ENCODE measurements around the gene TMEM242. TPM values are rescaled to one million over a fixed set of nuclear protein-coding genes. Genes with fewer than 3 reads are reported as not detected.
A peak's percentile ranks its signal among the peaks of the same experiment; 100 is the strongest.

TMEM242 gene
- total RNA-seq, 6 experiments from 2014 or later: 4.4 to 8.8 (median 7.3) TPM

GRCh38 chr6:157305670-157306653, 17.4 kb downstream of the TMEM242 start:
- no peak overlapping the region for H3K4me3 ChIP-seq

GRCh38 chr6:157304899-157305663, 18.2 kb downstream of the TMEM242 start:
- no peaks in the 10 kb centered on the region for H3K9me3 ChIP-seq
- no peaks in the 10 kb centered on the region for H3K36me3 ChIP-seq
- no peak for TF ChIP-seq POLR2A (IDR thresholded peaks at IDR 0.05)
- no peak for TF ChIP-seq CTCF (IDR thresholded peaks at IDR 0.05)
- H3K4me1 ChIP-seq: peaks cover 0 to 38% (median 12%) of the 10 kb centered on the region in 4 donors
- DNase-seq (peak; percentile 57 to 82 (median 77)), ATAC-seq (peak; percentile 85 to 96 (median 93))
- H3K27ac ChIP-seq: peak overlapping the region; percentile 16 to 76 (median 58)
- H3K27me3 ChIP-seq: no peaks in the 10 kb centered on the region
- H3K4me3 ChIP-seq: peak overlapping the region in 1 of 3 donors; percentile 28
- intact Hi-C loops (cut with DNase I): no loop called here
- WGBS (ENCODE audit: insufficient coverage, low coverage, low lambda C conversion rate, missing lambda C conversion rate): 21% methylated on average over 12 of the region's 12 CpGs

More at GRCh38 chr6:157305670-157306653, 17.4 kb downstream of the TMEM242 start:
- Histone ChIP-seq H3K4me1 (peaks cover 0 to 38% (median 12%) of the 10 kb centered on the region in 4 donors), H3K9me3 (no peaks in the 10 kb centered on the region), H3K27me3 (no peaks in the 10 kb centered on the region), H3K36me3 (no peaks in the 10 kb centered on the region), H3K27ac (peak overlapping the region; percentile 16 to 76 (median 27))
- intact Hi-C loops (cut with DNase I): no loop called here
- 68% methylated on average over 8 of the region's 9 CpGs for WGBS (ENCODE audit: insufficient coverage, low coverage, low lambda C conversion rate, missing lambda C conversion rate)
- ATAC-seq: peak in 3 of 4 donors; percentile 3 to 9 (median 6)
- no peak for TF ChIP-seq POLR2A (IDR thresholded peaks at IDR 0.05)
- no peak for TF ChIP-seq CTCF (IDR thresholded peaks at IDR 0.05)
- no peak for DNase-seq

GRCh38 chr6:157302736-157303135, 20.6 kb downstream of the TMEM242 start:
- TF ChIP-seq POLR2A (IDR thresholded peaks at IDR 0.05) (no peak), CTCF (IDR thresholded peaks at IDR 0.05) (no peak)
- intact Hi-C loops (cut with DNase I): no loop called here
- no peaks in the 10 kb centered on the region for H3K27me3 ChIP-seq
- H3K27ac ChIP-seq: peak overlapping the region; percentile 10 to 56 (median 41)
- DNase-seq (no peak), ATAC-seq (peak; percentile 44 to 61 (median 52))
- WGBS (ENCODE audit: insufficient coverage, low coverage, low lambda C conversion rate, missing lambda C conversion rate): 38% methylated on average over 4 of the region's 4 CpGs
- no peaks in the 10 kb centered on the region for H3K36me3 ChIP-seq
- H3K4me3 ChIP-seq: no peak overlapping the region
- H3K4me1 ChIP-seq: peaks cover 0 to 38% (median 12%) of the 10 kb centered on the region in 4 donors
- no peaks in the 10 kb centered on the region for H3K9me3 ChIP-seq

GRCh38 chr6:157300436-157300835, 22.9 kb downstream of the TMEM242 start:
- peaks cover 0 to 30% (median 9%) of the 10 kb centered on the region in 4 donors for H3K4me1 ChIP-seq
- H3K27ac ChIP-seq: no peak overlapping the region
- no peaks in the 10 kb centered on the region for H3K27me3 ChIP-seq
- no peaks in the 10 kb centered on the region for H3K9me3 ChIP-seq
- ATAC-seq (no peak), DNase-seq (no peak)
- intact Hi-C loops (cut with DNase I): no loop called here
- WGBS (ENCODE audit: insufficient coverage, low coverage, low lambda C conversion rate, missing lambda C conversion rate): 93% methylated on average over 10 of the region's 12 CpGs
- TF ChIP-seq POLR2A (IDR thresholded peaks at IDR 0.05) (no peak), CTCF (IDR thresholded peaks at IDR 0.05) (no peak)
- no peaks in the 10 kb centered on the region for H3K36me3 ChIP-seq
- H3K4me3 ChIP-seq: no peak overlapping the region

Measured in right lobe of liver (tissue), 6 donors.